HUES64 (cell line): ENCODE measurements around the gene LRRC8A.
"Not testable (repeated sequence)": the region's sequence is repeated elsewhere in the genome, so short reads cannot be mapped to it uniquely, and the experiment has no call there.

Experiments used
- H3K27ac ChIP-seq: 2 replicates; pipeline ENCODE4 v1.7.0; 2013; ENCODE audit warnings: low read depth, low read length, inconsistent platforms
- H3K27me3 ChIP-seq: 2 replicates; pipeline ENCODE4 v1.6.1; 2013; ENCODE audit warnings: mild to moderate bottlenecking, low read length; ENCODE audit not compliant: insufficient read depth
- H3K36me3 ChIP-seq: 2 replicates; pipeline ENCODE4 v1.6.1; 2013; ENCODE audit warnings: mild to moderate bottlenecking, low read length; ENCODE audit not compliant: insufficient read depth
- H3K4me1 ChIP-seq: 2 replicates; pipeline ENCODE4 v1.6.1; 2013; ENCODE audit warnings: mild to moderate bottlenecking, low read length, moderate library complexity; ENCODE audit not compliant: insufficient read depth
- H3K4me3 ChIP-seq: 2 replicates; pipeline ENCODE4 v1.5.1; 2013; ENCODE audit warnings: mild to moderate bottlenecking, low read length, moderate library complexity
- H3K9ac ChIP-seq: 2 replicates; pipeline ENCODE4 v1.6.1; 2013; ENCODE audit warnings: mild to moderate bottlenecking, low read depth, low read length
- H3K9me3 ChIP-seq: 2 replicates; pipeline ENCODE4 v1.6.1; 2013; ENCODE audit warnings: low read depth, low read length; ENCODE audit not compliant: insufficient read depth
- WGBS: fragments of 150-250, 120-280 bp; methylation state at CpG from one replicate; pipeline ENCODE4 v1.1.7; 2013; ENCODE audit warnings: missing lambda C conversion rate; 5-methylcytosine and 5-hydroxymethylcytosine counted together

LRRC8A gene

DNA sequence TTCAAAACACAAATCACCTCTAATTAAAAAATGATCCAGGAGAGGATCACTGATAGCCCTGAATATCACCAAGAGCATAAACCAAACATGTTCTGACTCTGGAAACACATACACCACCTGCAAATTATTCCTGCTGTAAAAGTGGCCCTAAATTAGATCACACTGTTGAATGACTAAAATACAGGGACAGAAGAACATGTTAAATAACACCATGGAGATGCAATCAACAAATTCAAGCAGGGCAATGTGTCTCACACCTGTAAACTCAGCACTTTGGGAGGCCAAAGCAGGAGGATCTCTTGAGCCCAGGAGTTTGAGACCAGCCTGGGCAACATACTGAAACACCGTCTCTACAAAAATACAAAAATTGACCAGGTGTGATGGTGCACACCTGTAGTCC lies 34.1 kb upstream of the LRRC8A start:
- H3K27me3 ChIP-seq, result no peaks in the 10 kb centered on the region
- WGBS, result 94% methylated on average over 1 of the region's 1 CpG
- no peaks in the 10 kb centered on the region for H3K4me1 ChIP-seq
- peaks cover 7% of the 10 kb centered on the region; the same call in 1 of the 2 replicates for H3K9me3 ChIP-seq
- H3K4me3 ChIP-seq, result no peak overlapping the region
- no peak overlapping the region for H3K9ac ChIP-seq
- H3K27ac ChIP-seq, result no peak overlapping the region
- H3K36me3 ChIP-seq, result no peaks in the 10 kb centered on the region; the same call in 1 of the 2 replicates

GRCh38 chr9:128851024-128851423 lies 30.9 kb upstream of the LRRC8A start:
- H3K27me3 ChIP-seq, H3K4me3 ChIP-seq, H3K9me3 ChIP-seq, H3K9ac ChIP-seq, H3K27ac ChIP-seq, H3K36me3 ChIP-seq, H3K4me1 ChIP-seq: not testable (repeated sequence)
- 87% methylated on average over 9 of the region's 10 CpGs for WGBS

GRCh38 chr9:128851779-128852600 lies 29.9 kb upstream of the LRRC8A start:
- H3K4me1 ChIP-seq, H3K36me3 ChIP-seq, H3K9ac ChIP-seq, H3K27me3 ChIP-seq, H3K4me3 ChIP-seq, H3K9me3 ChIP-seq, H3K27ac ChIP-seq: not testable (repeated sequence)
- 94% methylated on average over 10 of the region's 10 CpGs for WGBS

DNA sequence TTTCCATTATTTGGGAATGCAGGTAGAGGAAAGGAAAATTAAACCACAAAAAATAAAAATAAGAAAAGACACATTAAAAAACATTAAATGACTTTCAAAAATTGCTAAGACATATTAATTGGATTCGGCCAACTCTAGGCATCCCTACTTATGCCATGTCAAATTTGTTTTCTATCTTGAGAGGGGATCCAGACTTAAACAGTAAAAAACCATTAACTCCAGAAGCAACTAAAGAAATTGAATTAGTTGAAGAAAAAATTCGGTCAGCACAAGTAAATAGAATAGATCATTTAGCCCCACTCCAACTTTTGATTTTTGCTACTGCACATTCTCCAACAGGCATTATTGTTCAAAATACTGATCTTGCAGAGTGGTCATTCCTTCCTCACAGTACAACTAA lies 29.3 kb upstream of the LRRC8A start:
- not testable (repeated sequence) for H3K4me3 ChIP-seq, H3K27me3 ChIP-seq, H3K36me3 ChIP-seq, H3K9me3 ChIP-seq, H3K9ac ChIP-seq, H3K27ac ChIP-seq, H3K4me1 ChIP-seq
- WGBS, result 91% methylated on average over 2 of the region's 2 CpGs

DNA sequence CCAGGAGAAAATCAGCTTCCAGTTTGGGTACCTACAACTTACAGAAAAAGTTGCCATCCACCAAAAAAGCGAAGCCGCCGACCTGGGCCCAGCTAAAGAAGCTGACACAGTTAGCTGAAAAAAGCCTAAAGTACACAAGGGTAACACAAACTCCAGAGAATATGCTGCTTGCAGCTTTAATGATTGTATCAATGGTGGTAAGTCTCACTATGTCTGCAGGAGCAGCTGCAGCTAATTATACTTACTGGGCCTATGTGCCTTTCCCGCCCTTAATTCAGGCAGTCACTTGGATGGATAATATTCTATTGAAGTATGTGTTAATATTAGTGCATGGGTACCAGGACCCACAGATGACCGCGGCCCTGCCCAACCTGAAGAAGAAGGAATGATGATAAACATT lies 27.5 kb upstream of the LRRC8A start:
- not testable (repeated sequence) for H3K9ac ChIP-seq, H3K4me3 ChIP-seq, H3K4me1 ChIP-seq, H3K27me3 ChIP-seq, H3K9me3 ChIP-seq, H3K36me3 ChIP-seq, H3K27ac ChIP-seq
- 99% methylated on average over 6 of the region's 6 CpGs for WGBS

- not testable (repeated sequence) for H3K4me3 ChIP-seq, H3K36me3 ChIP-seq, H3K4me1 ChIP-seq, H3K27ac ChIP-seq, H3K9me3 ChIP-seq, H3K27me3 ChIP-seq, H3K9ac ChIP-seq
- 97% methylated on average over 7 of the region's 7 CpGs for WGBS
These were observed 23.5 kb upstream of the LRRC8A start for GRCh38 chr9:128858476-128858875.

- Histone ChIP-seq H3K9me3 (no peaks in the 10 kb centered on the region), H3K9ac (no peak overlapping the region), H3K4me3 (no peak overlapping the region), H3K4me1 (no peaks in the 10 kb centered on the region), H3K27ac (no peak overlapping the region), H3K36me3 (no peaks in the 10 kb centered on the region), H3K27me3 (no peaks in the 10 kb centered on the region)
- WGBS, result 78% methylated on average over 4 of the region's 5 CpGs
These were observed 21.0 kb upstream of the LRRC8A start for GRCh38 chr9:128860937-128861336.

DNA sequence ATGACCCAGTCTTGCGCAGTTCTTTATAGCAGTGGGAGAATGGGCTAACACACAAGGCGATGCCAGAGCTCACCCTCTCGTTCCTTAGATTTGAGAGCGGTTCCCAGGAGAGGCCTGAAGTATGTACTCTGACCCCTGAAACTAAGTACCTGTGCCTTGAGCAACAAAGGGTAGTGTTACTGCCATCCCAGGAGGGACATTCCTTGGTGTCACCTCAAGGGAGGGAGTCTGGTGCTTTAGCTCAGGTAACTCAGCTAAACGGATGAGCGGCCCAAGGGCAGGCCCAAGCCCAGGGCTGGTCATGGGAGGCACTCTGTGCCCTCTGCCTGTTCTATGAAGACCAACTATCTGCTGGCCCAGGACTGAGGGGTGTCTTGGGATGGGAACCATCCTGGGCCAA lies 20.4 kb upstream of the LRRC8A start:
- Histone ChIP-seq H3K4me1 (no peaks in the 10 kb centered on the region), H3K4me3 (no peak overlapping the region), H3K27ac (no peak overlapping the region), H3K27me3 (no peaks in the 10 kb centered on the region), H3K36me3 (no peaks in the 10 kb centered on the region), H3K9me3 (no peaks in the 10 kb centered on the region), H3K9ac (no peak overlapping the region)
- WGBS, result 79% methylated on average over 6 of the region's 6 CpGs

DNA sequence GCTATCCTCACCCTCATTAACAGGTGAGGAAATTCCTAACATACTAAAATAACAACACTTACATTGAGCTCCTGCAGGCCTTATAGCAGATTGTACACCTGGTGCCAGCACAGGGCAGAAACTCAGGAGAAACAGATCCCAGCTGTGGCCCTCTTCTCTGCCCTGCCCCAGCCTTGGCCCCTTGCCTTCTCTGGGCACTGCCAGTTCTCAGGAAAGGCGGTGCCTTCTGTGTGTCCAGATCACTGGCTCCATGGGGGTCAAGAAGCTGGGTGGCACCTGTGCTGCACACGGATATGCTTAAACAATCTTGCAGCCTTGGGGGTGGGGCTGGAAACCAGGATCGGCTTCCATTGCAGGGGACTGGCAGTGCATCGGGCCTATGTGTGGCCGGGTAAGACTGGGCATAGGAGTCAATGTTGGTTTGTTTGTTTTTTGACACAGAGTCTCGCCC lies 19.5 kb upstream of the LRRC8A start:
- H3K27me3 ChIP-seq, result no peaks in the 10 kb centered on the region
- no peak overlapping the region for H3K4me3 ChIP-seq
- H3K4me1 ChIP-seq, result no peaks in the 10 kb centered on the region
- no peaks in the 10 kb centered on the region for H3K9me3 ChIP-seq
- 92% methylated on average over 6 of the region's 6 CpGs for WGBS
- no peak overlapping the region for H3K27ac ChIP-seq
- no peaks in the 10 kb centered on the region for H3K36me3 ChIP-seq
- H3K9ac ChIP-seq, result no peak overlapping the region

GRCh38 chr9:128863647-128864046 lies 18.3 kb upstream of the LRRC8A start:
- Histone ChIP-seq H3K27me3 (no peaks in the 10 kb centered on the region), H3K27ac (no peak overlapping the region), H3K9ac (no peak overlapping the region), H3K4me1 (no peaks in the 10 kb centered on the region), H3K9me3 (no peaks in the 10 kb centered on the region), H3K36me3 (no peaks in the 10 kb centered on the region), H3K4me3 (no peak overlapping the region)
- WGBS, result 35% methylated on average over 10 of the region's 10 CpGs

- Histone ChIP-seq H3K4me3 (no peak overlapping the region), H3K36me3 (peaks cover 10% of the 10 kb centered on the region), H3K27me3 (no peaks in the 10 kb centered on the region), H3K4me1 (no peaks in the 10 kb centered on the region), H3K9me3 (no peaks in the 10 kb centered on the region), H3K9ac (no peak overlapping the region), H3K27ac (no peak overlapping the region)
- 98% methylated on average over 7 of the region's 7 CpGs for WGBS
These were observed 11.6 kb upstream of the LRRC8A start for GRCh38 chr9:128870128-128870940.
